ENCODE measurements around the gene FOXO1. TPM values are rescaled to one million over a fixed set of nuclear protein-coding genes. Genes with fewer than 3 reads are reported as not detected.
"Not testable (repeated sequence)": the region's sequence is repeated elsewhere in the genome, so short reads cannot be mapped to it uniquely, and the experiment has no call there.

Gene FOXO1
- total RNA-seq, 1 donor from 2014 or later: 23.5 TPM

DNA sequence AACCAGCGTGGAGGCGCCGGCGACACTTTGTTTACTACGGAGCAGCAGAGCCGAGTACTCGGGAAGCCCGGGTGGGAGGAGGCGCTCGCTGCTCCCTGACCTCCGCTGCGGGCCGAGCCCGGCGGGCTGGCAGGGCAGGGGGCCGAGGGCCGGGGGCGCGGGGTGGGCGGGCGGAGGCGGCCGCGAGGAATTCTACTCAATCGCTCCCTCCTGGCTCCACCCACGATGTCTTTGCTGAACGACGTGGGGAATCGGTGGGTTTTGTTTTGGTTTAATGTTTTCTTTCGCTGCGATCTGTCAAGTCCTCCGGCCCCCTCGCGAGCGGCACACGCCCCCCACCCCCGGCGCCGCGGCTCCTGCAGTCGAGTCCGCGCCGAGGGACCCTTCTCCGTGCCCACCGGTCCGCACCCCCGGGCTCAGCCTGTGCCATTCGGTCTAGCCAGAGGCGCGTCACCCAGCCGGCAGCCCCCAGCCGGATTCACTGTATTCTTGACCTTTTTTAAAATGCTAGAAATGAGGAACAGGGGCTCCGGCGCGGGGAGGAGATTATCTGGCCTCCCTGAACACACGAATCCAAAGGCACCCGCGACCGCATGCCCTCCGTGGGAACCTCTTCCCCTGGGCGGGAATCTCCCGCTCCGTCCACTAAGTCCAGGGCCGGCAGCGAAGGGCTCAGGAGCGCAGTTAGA, 636 bp upstream of the FOXO1 start:
- no peak for DNase-seq (ENCODE audit: low read depth, low spot score)

DNA sequence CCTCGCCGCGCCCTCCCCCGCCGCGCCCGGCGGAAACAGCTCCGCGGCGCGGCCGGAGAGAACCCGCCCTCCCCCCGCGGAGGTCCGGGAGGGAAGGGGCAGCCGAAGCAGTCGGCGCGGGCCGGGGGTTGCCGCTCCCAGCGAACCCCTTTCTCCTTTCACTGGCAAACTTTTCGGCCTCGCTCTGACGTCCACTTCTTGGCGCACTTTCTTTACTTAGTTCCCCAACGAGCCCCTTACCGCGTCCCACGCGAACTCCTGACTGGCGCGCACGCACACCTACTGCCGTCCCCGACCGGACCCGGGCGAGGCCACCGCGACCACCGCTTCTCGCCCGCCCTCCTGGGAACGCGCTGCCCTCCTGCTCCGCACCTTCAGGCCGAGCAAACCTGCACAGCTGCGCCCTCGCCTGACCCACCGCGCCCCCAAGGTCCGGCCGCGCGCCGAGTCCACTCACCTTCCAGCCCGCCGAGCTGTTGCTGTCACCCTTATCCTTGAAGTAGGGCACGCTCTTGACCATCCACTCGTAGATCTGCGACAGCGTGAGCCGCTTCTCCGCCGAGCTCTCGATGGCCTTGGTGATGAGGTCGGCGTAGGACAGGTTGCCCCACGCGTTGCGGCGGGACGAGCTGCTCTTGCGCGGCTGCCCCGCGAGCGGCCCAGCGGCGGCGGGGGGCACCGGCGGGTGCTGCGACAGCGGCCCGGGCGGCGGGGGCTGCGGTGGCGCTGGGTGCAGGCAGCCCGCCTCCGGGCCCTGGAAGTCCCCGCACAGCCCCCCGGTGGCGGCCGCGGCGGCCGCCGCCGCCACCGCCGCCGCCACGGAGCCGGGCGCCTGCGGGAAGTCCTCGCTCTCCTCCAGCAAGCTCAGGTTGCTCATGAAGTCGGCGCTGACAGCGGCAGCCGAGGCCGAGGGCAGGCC, 1.1 kb downstream of the FOXO1 start:
- DNase-seq (ENCODE audit: low read depth, low spot score): no peak

DNA sequence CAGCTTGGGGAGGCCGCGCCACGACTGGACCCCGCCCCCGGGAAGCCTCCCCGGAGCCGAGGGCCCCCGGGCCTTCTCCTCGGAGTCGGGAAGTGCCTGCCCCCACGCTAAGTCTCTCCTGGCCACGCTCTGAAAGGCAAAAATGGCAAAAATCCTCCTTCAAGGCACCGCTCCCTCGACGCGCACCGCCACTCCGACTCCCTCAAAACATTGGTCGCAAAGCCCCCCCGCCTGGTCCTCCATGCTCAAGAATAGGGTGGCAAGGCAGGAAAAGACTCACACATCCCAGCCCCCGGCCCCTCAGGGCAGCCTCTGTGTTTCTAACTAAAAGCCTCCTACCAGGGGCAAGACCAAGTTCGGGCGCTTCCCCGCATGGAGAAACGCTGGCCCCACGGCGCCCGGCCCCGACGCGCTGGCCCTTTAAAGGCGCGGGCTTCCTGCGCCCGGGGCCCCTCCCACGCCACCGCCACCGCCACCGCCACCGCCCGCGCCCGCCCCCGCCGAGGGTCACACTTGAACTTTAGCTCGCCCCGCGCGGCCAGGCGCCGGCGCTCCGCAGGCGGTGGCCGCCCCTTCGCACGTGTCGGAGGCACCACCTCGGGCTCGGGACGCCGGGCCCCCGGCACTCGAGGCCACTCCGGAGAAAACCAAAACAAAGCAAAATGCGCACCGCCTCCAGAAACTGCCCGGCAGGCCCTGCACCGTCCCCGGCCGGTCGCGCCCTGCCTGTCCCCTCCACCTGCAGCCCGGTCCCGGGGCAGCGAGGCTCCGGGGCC, 1.9 kb downstream of the FOXO1 start:
- DNase-seq (ENCODE audit: low read depth, low spot score): no peak

DNA sequence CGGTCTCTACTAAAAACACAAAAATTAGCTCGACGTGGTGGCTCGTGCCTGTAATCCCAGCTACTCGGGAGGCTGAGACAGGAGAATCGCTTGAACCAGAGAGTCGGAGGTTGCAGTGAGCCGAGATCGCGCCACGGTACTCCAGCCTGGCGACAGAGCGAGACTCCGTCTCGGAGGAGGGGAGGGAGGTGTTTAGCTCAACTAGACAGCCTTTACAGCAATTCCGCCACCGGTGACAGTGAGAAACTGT, 2.4 kb downstream of the FOXO1 start:
- DNase-seq (ENCODE audit: low read depth, low spot score): not testable (repeated sequence)

DNA sequence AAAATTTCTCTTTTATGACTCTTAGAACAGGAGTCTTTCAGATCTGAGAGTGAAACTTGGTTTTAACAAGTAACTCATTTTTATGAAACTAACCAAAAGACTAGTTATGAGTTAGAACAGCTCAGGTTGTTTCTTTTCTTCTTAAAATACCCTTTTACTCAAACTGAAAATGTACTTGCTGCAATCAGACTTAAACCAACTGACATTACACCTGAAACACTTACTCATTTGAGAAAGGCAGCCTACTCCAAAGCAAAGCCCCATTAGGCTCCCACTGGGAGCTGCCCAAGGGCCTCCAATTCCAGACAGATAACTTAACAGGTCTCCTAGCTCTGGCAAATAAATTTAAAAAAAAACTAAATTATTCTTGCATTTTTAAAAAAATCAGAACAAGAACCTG, 3.6 kb downstream of the FOXO1 start:
- DNase-seq (ENCODE audit: low read depth, low spot score): no peak

DNA sequence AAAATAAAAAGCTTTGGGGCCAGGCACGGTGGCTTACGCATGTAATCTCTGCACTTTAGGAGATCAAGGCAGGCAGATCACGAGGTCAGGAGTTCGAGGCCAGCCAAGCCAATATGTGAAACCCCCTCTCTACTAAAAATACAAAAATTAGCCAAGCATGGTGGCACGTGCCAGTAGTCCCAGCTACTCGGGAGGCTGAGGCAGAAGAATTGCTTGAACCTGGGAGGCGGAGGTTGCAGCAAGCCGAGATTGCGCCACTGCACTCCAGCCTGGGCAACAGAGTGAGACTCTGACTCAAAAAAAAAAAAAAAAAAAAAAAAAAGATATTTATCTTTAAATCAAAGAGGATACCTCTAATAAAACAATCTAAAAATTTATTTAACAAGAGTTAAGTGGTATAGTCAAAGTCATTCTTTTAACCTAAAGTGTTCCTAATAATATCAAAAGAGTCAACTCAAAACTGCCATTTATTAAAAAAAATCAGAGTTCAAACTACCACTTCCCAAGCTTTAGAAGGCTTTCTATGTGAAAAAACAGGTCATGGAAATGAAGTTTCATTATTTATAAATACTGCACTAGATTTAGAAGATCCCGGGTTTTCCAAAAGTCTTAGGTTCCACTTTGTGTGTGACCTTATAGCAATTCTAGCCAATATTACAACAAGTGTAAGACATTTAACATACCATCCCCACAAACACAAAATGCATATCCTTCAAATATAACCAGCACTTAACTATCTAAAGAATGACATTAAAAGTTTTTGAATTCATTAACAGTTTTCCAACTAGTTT, 4.4 kb downstream of the FOXO1 start:
- DNase-seq (ENCODE audit: low read depth, low spot score): no peak

DNA sequence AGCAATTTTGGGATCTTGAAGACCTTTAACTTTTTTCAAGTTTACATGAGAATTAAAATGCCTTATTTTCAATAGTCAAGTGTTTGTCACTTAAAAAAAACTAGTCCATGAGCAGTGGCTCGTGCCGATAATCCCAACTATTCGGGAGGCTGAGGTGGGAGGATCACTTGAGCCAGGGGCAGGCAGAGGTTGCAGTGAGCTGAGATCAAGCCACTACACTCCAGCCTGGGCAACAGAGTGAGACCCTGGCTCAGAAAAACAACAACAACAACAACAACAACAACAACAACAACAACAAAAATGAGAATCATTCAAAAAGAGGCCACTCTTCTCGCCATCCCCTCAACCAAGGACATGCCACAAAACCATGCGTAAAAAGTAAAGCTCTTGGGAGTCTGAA, 5.7 kb downstream of the FOXO1 start:
- no peak for DNase-seq (ENCODE audit: low read depth, low spot score)

DNA sequence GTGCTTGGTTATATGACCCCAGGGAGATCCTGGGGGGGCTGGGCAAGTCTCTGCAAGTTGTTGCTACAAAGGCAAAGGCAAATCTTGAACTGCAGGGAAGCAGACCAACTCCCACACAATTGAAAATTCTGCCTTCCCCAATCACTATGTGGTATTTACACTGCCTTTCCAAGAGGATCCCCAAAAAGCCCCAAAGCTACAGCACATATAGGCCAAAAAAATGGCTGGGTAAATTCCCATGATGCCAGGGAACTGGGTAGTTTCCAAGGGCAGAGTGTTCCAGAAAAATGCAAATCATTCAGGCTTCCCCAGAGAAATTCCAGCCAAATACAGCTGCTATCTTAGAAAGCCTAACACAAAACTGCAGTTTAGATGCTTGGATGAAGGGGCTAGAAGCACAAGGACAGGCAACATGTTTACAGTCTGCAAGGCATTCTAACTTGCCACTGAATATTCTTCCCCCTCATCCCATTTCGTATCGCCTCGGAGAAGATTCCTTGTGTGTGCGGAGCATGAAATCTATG, 6.2 kb downstream of the FOXO1 start:
- no peak for DNase-seq (ENCODE audit: low read depth, low spot score)

DNA sequence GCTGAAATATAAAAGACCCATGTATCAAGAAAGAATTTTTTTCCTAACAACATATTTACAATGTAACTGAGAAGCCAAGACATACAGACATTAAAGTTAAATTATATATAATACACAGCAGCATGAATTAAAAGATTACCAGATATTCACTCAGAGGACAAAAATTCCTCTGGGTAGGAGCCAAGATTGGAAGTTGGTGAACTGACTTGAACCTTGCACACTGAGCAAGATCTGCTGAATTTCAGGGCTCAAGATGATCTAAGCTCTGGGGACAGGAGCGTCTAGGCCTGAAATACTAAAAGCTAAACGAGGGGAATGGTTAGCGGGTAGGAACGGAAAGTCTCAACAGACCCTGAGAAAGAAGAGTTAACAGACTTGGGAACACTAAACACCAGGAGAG, 8.5 kb downstream of the FOXO1 start:
- DNase-seq (ENCODE audit: low read depth, low spot score): no peak

DNA sequence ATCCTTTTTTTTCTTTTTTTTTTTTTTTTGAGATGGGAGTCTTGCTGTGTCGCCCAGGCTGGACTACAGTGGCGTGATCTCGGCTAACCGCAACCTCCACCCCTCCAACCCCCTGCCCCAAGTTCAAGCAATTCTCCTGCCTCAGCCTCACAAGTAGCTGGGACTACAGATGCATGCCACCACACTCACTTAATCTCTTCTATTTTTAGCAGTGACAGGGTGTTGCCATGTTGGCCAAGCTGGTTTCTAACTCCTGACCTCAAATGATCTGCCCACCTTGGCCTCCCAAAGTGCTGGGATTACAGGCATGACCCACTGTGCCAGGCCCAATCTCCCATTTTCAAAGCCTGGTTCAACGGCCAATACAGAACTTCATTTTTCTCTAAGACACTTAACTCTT, 9.1 kb downstream of the FOXO1 start:
- no peak for DNase-seq (ENCODE audit: low read depth, low spot score)

DNA sequence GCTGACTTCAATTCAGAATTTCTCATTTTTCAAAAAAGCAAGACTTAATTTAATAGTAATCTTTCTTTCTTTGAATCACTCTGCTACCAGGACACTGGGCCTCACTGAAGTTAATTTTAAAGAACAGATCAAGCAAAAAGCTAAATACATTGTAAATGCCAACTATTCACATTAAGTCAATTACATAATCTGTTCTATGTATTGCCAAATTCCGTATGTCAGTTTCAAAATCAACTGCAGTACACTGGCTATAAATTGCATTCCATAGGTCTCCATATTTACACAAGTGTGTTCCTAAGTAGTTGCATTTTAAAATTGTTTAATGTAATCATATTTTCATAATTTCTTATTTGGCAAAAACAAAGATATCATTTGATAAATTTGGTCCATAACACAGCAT, 10.1 kb downstream of the FOXO1 start:
- DNase-seq (ENCODE audit: low read depth, low spot score): no peak

DNA sequence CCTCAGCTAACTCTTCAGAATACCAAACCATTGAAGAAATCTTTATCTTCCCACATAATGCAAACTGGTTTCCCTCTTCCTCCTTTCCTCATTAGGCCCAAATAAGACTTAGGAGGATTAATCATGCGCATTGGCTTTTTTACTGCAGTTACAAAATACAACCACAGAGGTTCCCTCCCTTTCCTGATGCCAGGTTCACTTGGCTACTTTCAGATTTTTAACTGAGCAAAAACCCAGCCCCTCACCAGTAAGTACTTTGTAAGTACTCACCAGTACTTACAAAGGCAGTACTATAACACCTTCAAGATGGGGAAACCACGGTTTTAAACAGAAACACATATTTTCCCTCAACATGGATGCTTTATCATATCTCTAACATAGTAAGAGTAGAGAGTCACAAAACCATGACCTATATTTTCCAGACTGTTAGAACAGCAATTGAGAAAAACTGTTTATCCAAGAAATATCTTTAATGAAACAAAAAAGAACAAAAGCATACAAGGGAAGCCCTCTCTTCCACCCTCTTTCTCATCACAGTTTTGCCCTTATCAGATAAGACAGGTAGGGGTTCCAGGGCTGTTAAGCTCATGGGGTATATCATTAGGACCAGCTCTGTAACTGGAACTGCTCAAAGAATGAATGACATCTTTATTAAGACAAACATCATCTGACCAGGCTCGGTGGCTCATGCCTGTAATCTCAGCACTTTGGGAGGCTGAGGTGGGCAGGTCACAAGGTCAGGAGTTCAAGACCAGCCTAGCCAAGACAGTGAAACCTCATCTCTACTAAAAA, 12.7 kb downstream of the FOXO1 start:
- no peak for DNase-seq (ENCODE audit: low read depth, low spot score)

DNA sequence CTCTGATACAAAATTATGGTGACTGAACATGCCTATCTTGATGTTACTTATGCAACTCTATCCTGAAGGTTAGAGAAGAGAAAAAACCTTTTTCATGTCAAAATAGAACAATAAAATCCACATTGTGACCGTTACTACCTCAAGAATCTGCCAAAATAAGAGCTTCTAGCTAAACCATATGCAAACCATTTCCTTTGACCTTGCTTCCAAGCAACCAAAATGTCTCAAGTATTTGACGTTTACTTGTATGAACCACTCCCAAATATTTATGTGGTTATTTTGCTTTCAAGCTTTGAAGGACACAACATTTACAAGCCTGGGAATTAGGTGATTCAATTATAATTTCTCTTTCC, 13.9 kb downstream of the FOXO1 start:
- no peak for DNase-seq (ENCODE audit: low read depth, low spot score)

DNA sequence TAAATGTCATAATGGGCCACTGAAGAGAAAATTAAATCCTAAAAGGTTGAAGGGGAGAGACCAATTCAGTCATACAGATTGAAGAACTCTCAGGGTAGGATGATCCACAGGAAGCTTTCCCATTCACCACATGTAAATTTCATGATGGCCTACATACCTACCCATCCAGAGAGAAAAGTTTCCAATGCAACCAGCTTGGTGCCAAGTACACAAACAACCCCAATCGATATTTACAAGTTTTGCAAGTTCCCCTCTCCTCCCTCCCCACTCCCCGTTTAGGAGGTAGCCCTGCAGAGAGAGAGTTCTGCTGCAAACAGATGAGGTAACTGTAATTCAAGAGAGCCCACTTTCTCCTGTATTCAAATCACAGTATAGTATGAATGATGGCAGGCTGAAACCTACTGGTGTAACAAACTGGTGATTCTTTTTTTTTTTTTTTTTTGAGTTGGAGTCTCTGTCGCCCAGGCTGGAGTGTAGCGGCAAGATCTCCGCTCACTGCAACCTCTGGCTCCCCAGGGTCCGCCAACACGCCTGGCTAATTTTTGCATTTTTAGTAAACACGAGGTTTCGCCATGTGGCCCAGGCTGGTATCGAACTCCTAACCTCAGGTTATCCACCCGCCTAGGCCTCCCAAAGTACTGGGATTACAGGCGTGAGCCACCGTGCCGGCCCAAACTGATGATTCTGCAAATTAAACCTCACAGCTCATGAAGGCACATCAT, 14.4 kb downstream of the FOXO1 start:
- DNase-seq (ENCODE audit: low read depth, low spot score): no peak

DNA sequence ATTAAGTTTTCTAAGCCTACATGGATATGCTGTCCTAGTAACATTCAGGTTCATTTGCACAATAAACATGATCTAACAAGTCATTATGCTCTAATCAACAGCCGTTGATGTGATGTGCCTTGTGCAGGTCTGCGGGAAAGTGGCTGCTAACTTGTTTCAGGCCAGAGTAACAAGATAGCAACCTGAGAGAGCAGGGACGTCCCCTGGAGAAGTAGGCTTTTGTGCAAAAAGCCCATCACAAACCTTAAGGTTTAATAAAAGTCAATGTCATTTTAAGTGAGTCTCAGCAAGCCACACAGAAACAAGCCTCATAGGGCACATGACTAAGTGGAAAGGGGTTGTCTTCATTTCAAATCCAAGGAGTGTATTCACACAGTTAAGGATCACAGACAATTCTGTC, 17.6 kb downstream of the FOXO1 start:
- DNase-seq (ENCODE audit: low read depth, low spot score): no peak

DNA sequence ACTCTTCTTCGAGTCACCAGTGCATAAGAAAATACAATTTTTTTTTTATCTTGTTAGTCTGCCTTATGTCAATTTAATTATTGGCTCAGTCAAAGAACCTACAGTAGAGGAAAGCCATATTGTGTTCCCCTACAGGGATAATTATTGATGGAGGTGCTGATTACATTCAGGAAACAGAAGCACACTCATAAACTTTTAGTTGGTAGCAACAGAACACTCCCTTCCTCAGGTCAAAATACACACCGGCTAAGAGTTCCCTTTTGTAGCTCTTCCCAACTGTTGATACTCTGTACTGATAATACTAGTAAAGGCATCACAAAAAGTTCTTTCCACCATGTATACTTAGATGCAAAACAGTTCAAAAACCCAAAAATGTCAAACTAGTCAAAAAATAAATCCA, 18.4 kb downstream of the FOXO1 start:
- DNase-seq (ENCODE audit: low read depth, low spot score): no peak

DNA sequence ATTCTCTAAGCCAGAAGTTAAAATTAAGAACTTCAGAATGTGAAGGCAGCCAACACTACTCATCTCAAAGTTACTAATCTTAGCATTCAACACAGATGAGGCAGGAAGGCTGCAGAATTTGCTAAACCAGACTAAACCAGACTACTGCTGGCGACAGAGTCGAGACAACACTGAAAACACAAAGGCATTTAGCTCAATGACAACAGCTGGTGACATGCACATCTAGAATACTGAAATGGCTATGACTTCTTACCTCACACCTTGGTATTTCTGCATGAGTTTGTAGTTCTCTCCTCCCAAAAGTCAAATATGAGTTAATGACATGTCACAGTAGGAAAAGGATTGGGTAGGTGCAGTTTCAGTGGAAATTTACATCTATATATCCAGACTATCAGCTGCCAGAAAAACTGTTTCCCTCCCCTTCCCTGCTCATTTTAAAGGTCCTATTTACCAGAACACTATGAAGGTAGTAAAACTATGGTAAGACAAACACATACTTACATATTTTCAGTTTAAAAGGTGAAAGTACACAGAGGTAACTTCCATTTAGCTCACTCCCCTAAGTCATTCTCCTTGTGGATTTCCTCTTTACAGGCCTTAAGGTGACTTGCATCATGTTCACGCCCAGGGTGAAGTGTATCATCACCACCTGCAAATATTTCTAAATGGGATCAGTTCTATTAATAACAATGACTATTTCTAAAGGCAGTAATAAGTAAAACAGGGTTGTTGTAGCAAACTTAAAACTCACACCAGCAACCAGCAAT, 21.4 kb downstream of the FOXO1 start:
- DNase-seq (ENCODE audit: low read depth, low spot score): no peak

DNA sequence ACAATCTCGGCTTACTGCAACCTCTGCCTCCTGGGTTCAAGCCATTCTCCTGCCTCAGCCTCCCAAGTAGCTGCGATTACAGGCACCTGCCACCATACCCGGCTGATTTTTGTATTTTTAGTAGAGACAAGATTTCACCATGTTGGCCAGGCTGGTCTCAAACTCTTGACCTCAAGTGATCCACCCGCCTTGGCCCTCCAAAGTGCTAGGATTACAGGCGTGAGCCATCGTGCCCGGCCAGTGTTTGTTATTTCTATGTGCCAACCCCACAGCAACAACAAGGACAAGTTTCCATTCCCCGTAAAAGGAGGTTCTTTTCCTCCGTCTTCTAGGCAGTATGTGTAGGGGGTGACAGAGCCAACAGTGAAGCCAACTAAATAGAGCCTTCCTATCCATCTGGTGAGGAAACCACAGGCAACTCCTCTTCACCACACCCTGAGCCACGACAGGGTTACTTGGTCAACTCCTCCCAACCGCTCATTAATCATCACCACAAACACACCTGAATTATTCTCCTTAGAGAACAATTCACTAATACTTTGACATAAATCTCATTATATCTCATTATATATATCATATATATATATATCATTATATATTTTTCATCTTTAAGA, 25.5 kb downstream of the FOXO1 start:
- no peak for DNase-seq (ENCODE audit: low read depth, low spot score)

DNA sequence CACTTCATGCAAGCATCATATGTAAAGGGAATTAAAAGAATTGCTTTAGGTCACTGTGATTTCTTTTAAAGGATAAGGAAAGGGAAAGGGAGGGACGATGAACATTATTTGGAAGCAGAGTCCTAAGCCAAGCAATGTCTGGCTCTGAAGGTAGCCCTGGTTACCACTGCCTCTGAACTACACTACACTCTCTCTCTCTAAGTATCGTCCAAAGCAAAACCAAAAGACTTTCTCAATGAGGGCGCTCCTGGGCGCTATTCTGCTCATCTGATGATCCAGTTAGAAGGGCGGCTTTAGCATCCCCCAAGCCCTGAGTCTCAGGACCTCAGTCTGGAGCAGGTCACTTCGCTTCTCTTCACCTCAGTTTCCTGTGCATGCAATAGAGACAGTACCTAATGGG, 26.2 kb downstream of the FOXO1 start:
- DNase-seq (ENCODE audit: low read depth, low spot score): no peak

Data from pulmonary artery endothelial cell (primary cell).